Immature natural killer cell (primary cell): ENCODE measurements around the gene ASPSCR1. TPM values are rescaled to one million over a fixed set of nuclear protein-coding genes. Genes with fewer than 3 reads are reported as not detected.
"Not testable (repeated sequence)": the region's sequence is repeated elsewhere in the genome, so short reads cannot be mapped to it uniquely, and the experiment has no call there.

ENCODE experiments used
- DNase-seq, 3 donors: peaks; one replicate each; pipeline ENCODE4 v3.0.0; 2022; ENCODE audit warnings: mixed read lengths in 1 of 3
- H3K27ac Mint-ChIP-seq, 6 donors: one replicate each; pipeline ENCODE4 v1.8.0; 2020; ENCODE audit warnings: mixed read lengths in 6 of 6, mild to moderate bottlenecking in 5 of 6, inconsistent platforms in 4 of 6, moderate library complexity in 3 of 6
- H3K27me3 Mint-ChIP-seq, 3 donors: one replicate each; pipeline ENCODE4 v1.8.0; 2020 to 2021; ENCODE audit warnings: low read depth in 3 of 3, mild to moderate bottlenecking in 3 of 3, mixed read lengths in 3 of 3, moderate library complexity in 3 of 3, inconsistent platforms in 1 of 3
- H3K36me3 Mint-ChIP-seq, 3 donors: one replicate each; pipeline ENCODE4 v1.8.0; 2020; ENCODE audit warnings: mixed read lengths in 3 of 3, inconsistent platforms in 2 of 3, mild to moderate bottlenecking in 2 of 3
- H3K4me1 Mint-ChIP-seq, 2 donors: one replicate each; pipeline ENCODE4 v1.8.0; 2020; ENCODE audit warnings: inconsistent platforms in 2 of 2, mild to moderate bottlenecking in 2 of 2, mixed read lengths in 2 of 2, moderate library complexity in 1 of 2
- H3K4me3 Mint-ChIP-seq, 5 donors: one replicate each; pipeline ENCODE4 v1.8.0; 2020; ENCODE audit warnings: mild to moderate bottlenecking in 5 of 5, mixed read lengths in 5 of 5, inconsistent platforms in 3 of 5, moderate library complexity in 3 of 5
- H3K9me3 Mint-ChIP-seq, 6 donors: one replicate each; pipeline ENCODE4 v1.8.0; 2020; ENCODE audit warnings: mild to moderate bottlenecking in 6 of 6, mixed read lengths in 6 of 6, inconsistent platforms in 4 of 6, moderate library complexity in 3 of 6
- polyA plus RNA-seq, 3 donors: library from polyadenylated mRNA; unstranded; fragments of 300-500 nt; fragmentation: Illumina TruSeq; gene quantifications; one replicate each; pipeline ENCODE4 v1.2.3, GENCODE V29; 2021

Gene ASPSCR1
- polyA plus RNA-seq, 3 donors from 2014 or later: 21.1 to 32.9 (median 31.3) TPM

GRCh38 chr17:81976332-81977210 is 858 bp upstream of the ASPSCR1 start:
- peaks cover 0 to 2% (median 0%) of the 10 kb centered on the region in 6 donors for H3K9me3 Mint-ChIP-seq
- peaks cover 0 to 8% (median 4%) of the 10 kb centered on the region in 3 donors for H3K36me3 Mint-ChIP-seq
- peak overlapping the region; percentile 91 to 96 (median 96) for H3K4me3 Mint-ChIP-seq
- H3K27me3 Mint-ChIP-seq: peaks cover 6 to 15% (median 10%) of the 10 kb centered on the region in 3 donors
- no peak for DNase-seq
- H3K4me1 Mint-ChIP-seq: peaks cover 20 to 28% of the 10 kb centered on the region in 2 donors
- H3K27ac Mint-ChIP-seq: peak overlapping the region; percentile 84 to 98 (median 95)

GRCh38 chr17:81978524-81979298 is 1.3 kb downstream of the ASPSCR1 start:
- Mint-ChIP-seq H3K4me3 (peak overlapping the region; percentile 63 to 81 (median 76)), H3K36me3 (peaks cover 4 to 9% (median 5%) of the 10 kb centered on the region in 3 donors), H3K27me3 (peaks cover 8 to 15% (median 10%) of the 10 kb centered on the region in 3 donors), H3K4me1 (peaks cover 20 to 33% of the 10 kb centered on the region in 2 donors), H3K9me3 (peaks cover 0 to 2% (median 0%) of the 10 kb centered on the region in 6 donors), H3K27ac (peak overlapping the region in 5 of 6 donors; percentile 26 to 83 (median 69))
- DNase-seq: no peak

- Mint-ChIP-seq H3K27ac (peak overlapping the region in 1 of 6 donors; percentile 17), H3K4me1 (peaks cover 22 to 33% of the 10 kb centered on the region in 2 donors), H3K36me3 (peaks cover 4 to 12% (median 5%) of the 10 kb centered on the region in 3 donors), H3K27me3 (peaks cover 6 to 15% (median 10%) of the 10 kb centered on the region in 3 donors), H3K4me3 (peak overlapping the region in 2 of 5 donors; percentile 49 to 77), H3K9me3 (no peaks in the 10 kb centered on the region)
- no peak for DNase-seq
Measured at GRCh38 chr17:81980122-81980521, 2.7 kb downstream of the ASPSCR1 start.

GRCh38 chr17:81980707-81981343 is 3.4 kb downstream of the ASPSCR1 start:
- Mint-ChIP-seq H3K4me3 (peak overlapping the region in 1 of 5 donors; percentile 77), H3K4me1 (peaks cover 22 to 33% of the 10 kb centered on the region in 2 donors), H3K27ac (no peak overlapping the region), H3K36me3 (peaks cover 4 to 13% (median 5%) of the 10 kb centered on the region in 3 donors), H3K27me3 (peaks cover 6 to 15% (median 10%) of the 10 kb centered on the region in 3 donors), H3K9me3 (no peaks in the 10 kb centered on the region)
- no peak for DNase-seq

GRCh38 chr17:81981511-81981910 is 4.1 kb downstream of the ASPSCR1 start:
- H3K4me3 Mint-ChIP-seq, DNase-seq, H3K27ac Mint-ChIP-seq, H3K9me3 Mint-ChIP-seq: not testable (repeated sequence)
- Mint-ChIP-seq H3K4me1 (peaks cover 19 to 30% of the 10 kb centered on the region in 2 donors), H3K27me3 (peaks cover 6 to 10% (median 6%) of the 10 kb centered on the region in 3 donors), H3K36me3 (peaks cover 4 to 15% (median 5%) of the 10 kb centered on the region in 3 donors)

- Mint-ChIP-seq H3K9me3 (no peaks in the 10 kb centered on the region), H3K4me1 (peaks cover 13 to 24% of the 10 kb centered on the region in 2 donors), H3K36me3 (peaks cover 4 to 18% (median 5%) of the 10 kb centered on the region in 3 donors), H3K4me3 (no peak overlapping the region), H3K27me3 (peaks cover under 1 to 4% (median 3%) of the 10 kb centered on the region in 3 donors), H3K27ac (no peak overlapping the region)
- DNase-seq: no peak
Measured at GRCh38 chr17:81983011-81983638, 5.7 kb downstream of the ASPSCR1 start.

GRCh38 chr17:81983639-81984373 is 6.4 kb downstream of the ASPSCR1 start:
- Mint-ChIP-seq H3K27ac (no peak overlapping the region), H3K4me1 (peaks cover 11 to 22% of the 10 kb centered on the region in 2 donors), H3K9me3 (no peaks in the 10 kb centered on the region), H3K4me3 (no peak overlapping the region), H3K27me3 (peaks cover 0 to 4% (median under 1%) of the 10 kb centered on the region in 3 donors), H3K36me3 (peaks cover 4 to 18% (median 5%) of the 10 kb centered on the region in 3 donors)
- DNase-seq: no peak

GRCh38 chr17:81984773-81985410 is 7.5 kb downstream of the ASPSCR1 start:
- Mint-ChIP-seq H3K4me1 (peaks cover 2 to 13% of the 10 kb centered on the region in 2 donors), H3K27me3 (peaks cover 0 to 4% (median 0%) of the 10 kb centered on the region in 3 donors), H3K36me3 (peaks cover 4 to 18% (median 5%) of the 10 kb centered on the region in 3 donors), H3K27ac (no peak overlapping the region), H3K9me3 (no peaks in the 10 kb centered on the region), H3K4me3 (no peak overlapping the region)
- no peak for DNase-seq

- Mint-ChIP-seq H3K27ac (no peak overlapping the region), H3K9me3 (no peaks in the 10 kb centered on the region), H3K4me1 (peaks cover 4% of the 10 kb centered on the region in 2 donors), H3K4me3 (no peak overlapping the region), H3K27me3 (peaks cover 0 to 1% (median 0%) of the 10 kb centered on the region in 3 donors), H3K36me3 (peaks cover 0 to 14% (median 5%) of the 10 kb centered on the region in 3 donors)
- DNase-seq: no peak
Measured at GRCh38 chr17:81986606-81987005, 9.2 kb downstream of the ASPSCR1 start.

GRCh38 chr17:81987161-81987770 is 9.8 kb downstream of the ASPSCR1 start:
- Mint-ChIP-seq H3K36me3 (peaks cover 0 to 14% (median 5%) of the 10 kb centered on the region in 3 donors), H3K9me3 (no peaks in the 10 kb centered on the region), H3K4me3 (no peak overlapping the region), H3K4me1 (peaks cover 4% of the 10 kb centered on the region in 2 donors), H3K27me3 (peaks cover 0 to 1% (median 0%) of the 10 kb centered on the region in 3 donors), H3K27ac (peak overlapping the region in 1 of 6 donors; percentile 64)
- no peak for DNase-seq

GRCh38 chr17:81990836-81991683 is 13.6 kb downstream of the ASPSCR1 start:
- no peak for DNase-seq
- no peaks in the 10 kb centered on the region for H3K9me3 Mint-ChIP-seq
- no peak overlapping the region for H3K4me3 Mint-ChIP-seq
- H3K4me1 Mint-ChIP-seq: peaks cover 0 to 2% of the 10 kb centered on the region in 2 donors
- H3K27me3 Mint-ChIP-seq: no peaks in the 10 kb centered on the region
- peaks cover 0 to 5% (median 0%) of the 10 kb centered on the region in 3 donors for H3K36me3 Mint-ChIP-seq
- H3K27ac Mint-ChIP-seq: peak overlapping the region in 2 of 6 donors; percentile 31 to 48
